Activated CD4-positive, alpha-beta memory T cell treated with anti-CD3 and anti-CD28 coated beads for 36 hours (primary cell): ENCODE data around the gene BRD9. TPM values are rescaled to one million over a fixed set of nuclear protein-coding genes. Genes with fewer than 3 reads are reported as not detected.
"Not testable (repeated sequence)": the region's sequence is repeated elsewhere in the genome, so short reads cannot be mapped to it uniquely, and the experiment has no call there.

Experiments
- CTCF ChIA-PET: fragments of 350-600 bp; sonication (Branson Sonifier 250); formaldehyde crosslinking; loops from one replicate; lab custom pipeline; 2021; ENCODE audit warnings: antibody characterized with exemption, inconsistent platforms; lab: Charles Lee
- POLR2A ChIA-PET: fragments of 350-600 bp; sonication (Branson Sonifier 250); formaldehyde crosslinking; loops from one replicate; lab custom pipeline; 2021; ENCODE audit warnings: antibody characterized with exemption; lab: Charles Lee
- DNase-seq: peaks from one replicate; pipeline ENCODE4 v3.0.0-alpha.2; 2020
- H3K27ac Mint-ChIP-seq: one replicate; pipeline ENCODE4 v1.8.0; 2021; ENCODE audit warnings: mixed read lengths
- H3K27me3 Mint-ChIP-seq: one replicate; pipeline ENCODE4 v1.8.0; 2021; ENCODE audit warnings: mixed read lengths
- H3K36me3 Mint-ChIP-seq: one replicate; pipeline ENCODE4 v1.8.0; 2021; ENCODE audit warnings: mixed read lengths
- H3K4me1 Mint-ChIP-seq: one replicate; pipeline ENCODE4 v1.8.0; 2021; ENCODE audit warnings: low read depth, mixed read lengths
- H3K4me3 Mint-ChIP-seq: one replicate; pipeline ENCODE4 v1.8.0; 2021; ENCODE audit warnings: mild to moderate bottlenecking, mixed read lengths
- H3K9me3 Mint-ChIP-seq: one replicate; pipeline ENCODE4 v1.8.0; 2021; ENCODE audit warnings: mixed read lengths
- intact Hi-C: fragments of 100-400 bp; cut with micrococcal nuclease; formaldehyde crosslinking; loops from one replicate; pipeline ENCODE4 v1.15.1; 2023
- total RNA-seq, 2 experiments: library from RNA; stranded (reverse); gene quantifications; one replicate each; pipeline ENCODE4 v1.2.3, GENCODE V29; 2021

Gene BRD9
- total RNA-seq, 2 experiments from 2014 or later, result 43.1 to 50.7 TPM

DNA sequence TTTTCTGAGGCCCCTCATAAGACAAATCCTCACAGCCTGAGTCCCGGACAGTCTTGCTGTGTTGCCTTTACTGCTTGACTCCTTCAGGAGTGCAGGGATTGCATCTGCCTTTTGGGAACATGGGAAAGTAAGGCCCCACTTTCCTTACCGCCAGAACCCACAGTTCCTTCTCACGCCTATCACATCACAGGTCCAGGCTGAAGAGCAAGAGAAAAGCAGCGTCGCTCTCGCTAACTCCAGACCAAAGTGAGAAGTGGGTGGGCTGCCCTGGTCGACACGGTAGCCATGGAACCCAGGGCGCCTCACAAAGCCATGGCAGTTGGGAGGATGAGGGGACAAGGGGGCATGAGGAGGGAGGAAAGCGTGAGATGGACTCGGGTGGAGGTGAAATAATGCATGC lies 33.9 kb downstream of the BRD9 start:
- Mint-ChIP-seq H3K9me3 (no peaks in the 10 kb centered on the region), H3K4me3 (no peak overlapping the region), H3K36me3 (peaks cover 2% of the 10 kb centered on the region), H3K27ac (no peak overlapping the region), H3K27me3 (no peaks in the 10 kb centered on the region), H3K4me1 (no peaks in the 10 kb centered on the region)
- intact Hi-C loops, result no loop called here
- ChIA-PET CTCF (no interaction called here), POLR2A (no interaction called here)
- DNase-seq, result no peak

GRCh38 chr5:856531-857425 lies 35.8 kb downstream of the BRD9 start:
- no peaks in the 10 kb centered on the region for H3K27me3 Mint-ChIP-seq
- no peak overlapping the region for H3K4me3 Mint-ChIP-seq
- ChIA-PET POLR2A (no interaction called here), CTCF (no interaction called here)
- intact Hi-C loops, result no loop called here
- no peak overlapping the region for H3K27ac Mint-ChIP-seq
- no peaks in the 10 kb centered on the region for H3K4me1 Mint-ChIP-seq
- no peak for DNase-seq
- H3K9me3 Mint-ChIP-seq, result no peaks in the 10 kb centered on the region
- H3K36me3 Mint-ChIP-seq, result no peaks in the 10 kb centered on the region

- Mint-ChIP-seq H3K4me1 (no peaks in the 10 kb centered on the region), H3K9me3 (no peaks in the 10 kb centered on the region), H3K4me3 (no peak overlapping the region), H3K36me3 (no peaks in the 10 kb centered on the region), H3K27me3 (no peaks in the 10 kb centered on the region), H3K27ac (no peak overlapping the region)
- ChIA-PET POLR2A (no interaction called here), CTCF (no interaction called here)
- intact Hi-C loops, result no loop called here
- no peak for DNase-seq
These were observed 36.6 kb downstream of the BRD9 start for GRCh38 chr5:855771-856530.

GRCh38 chr5:854966-855743 lies 37.4 kb downstream of the BRD9 start:
- no peak for DNase-seq
- Mint-ChIP-seq H3K4me1 (no peaks in the 10 kb centered on the region), H3K36me3 (no peaks in the 10 kb centered on the region), H3K27ac (no peak overlapping the region), H3K4me3 (no peak overlapping the region), H3K27me3 (no peaks in the 10 kb centered on the region), H3K9me3 (no peaks in the 10 kb centered on the region)
- ChIA-PET POLR2A (no interaction called here), CTCF (no interaction called here)
- intact Hi-C loops, result no loop called here

DNA sequence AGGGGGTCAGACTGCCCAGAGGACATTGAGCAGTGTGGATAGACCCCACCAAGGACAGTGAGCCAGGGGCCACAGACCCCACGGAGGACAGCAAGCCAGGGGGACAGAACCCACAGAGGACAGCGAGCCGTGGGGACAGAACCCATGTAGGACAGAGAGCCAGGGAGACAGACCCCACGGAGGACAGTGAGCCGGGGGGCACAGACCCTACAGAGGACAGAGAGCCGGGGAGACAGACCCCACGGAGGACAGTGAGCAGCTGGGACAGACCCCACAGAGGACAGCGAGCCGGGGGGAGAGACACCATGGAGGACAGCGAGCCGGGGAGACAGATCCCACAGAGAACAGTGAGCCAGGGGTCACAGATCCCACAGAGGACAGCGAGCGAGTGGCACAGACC lies 38.4 kb downstream of the BRD9 start:
- DNase-seq, result no peak
- POLR2A ChIA-PET, result no interaction called here
- CTCF ChIA-PET, result no interaction called here
- H3K4me3 Mint-ChIP-seq, result no peak overlapping the region
- intact Hi-C loops, result no loop called here
- no peaks in the 10 kb centered on the region for H3K4me1 Mint-ChIP-seq
- no peaks in the 10 kb centered on the region for H3K9me3 Mint-ChIP-seq
- H3K36me3 Mint-ChIP-seq, result no peaks in the 10 kb centered on the region
- H3K27me3 Mint-ChIP-seq, result no peaks in the 10 kb centered on the region
- H3K27ac Mint-ChIP-seq, result no peak overlapping the region

- H3K27me3 Mint-ChIP-seq, H3K4me3 Mint-ChIP-seq, intact Hi-C loops, CTCF ChIA-PET, DNase-seq, H3K36me3 Mint-ChIP-seq, POLR2A ChIA-PET, H3K4me1 Mint-ChIP-seq, H3K27ac Mint-ChIP-seq, H3K9me3 Mint-ChIP-seq: not testable (repeated sequence)
These were observed 39.0 kb downstream of the BRD9 start for GRCh38 chr5:853416-854090.

- no peak overlapping the region for H3K27ac Mint-ChIP-seq
- POLR2A ChIA-PET, result no interaction called here
- intact Hi-C loops, result no loop called here
- H3K27me3 Mint-ChIP-seq, result peaks cover 1% of the 10 kb centered on the region
- no peak for DNase-seq
- no peak overlapping the region for H3K4me3 Mint-ChIP-seq
- no peaks in the 10 kb centered on the region for H3K9me3 Mint-ChIP-seq
- CTCF ChIA-PET, result no interaction called here
- no peaks in the 10 kb centered on the region for H3K4me1 Mint-ChIP-seq
- no peaks in the 10 kb centered on the region for H3K36me3 Mint-ChIP-seq
These were observed 39.9 kb downstream of the BRD9 start for GRCh38 chr5:852431-853401.

GRCh38 chr5:852018-852417 lies 40.6 kb downstream of the BRD9 start:
- Mint-ChIP-seq H3K27me3 (peaks cover 1% of the 10 kb centered on the region), H3K4me3 (no peak overlapping the region), H3K36me3 (no peaks in the 10 kb centered on the region), H3K4me1 (no peaks in the 10 kb centered on the region), H3K27ac (no peak overlapping the region), H3K9me3 (no peaks in the 10 kb centered on the region)
- CTCF ChIA-PET, result no interaction called here
- intact Hi-C loops, result no loop called here
- POLR2A ChIA-PET, result no interaction called here
- DNase-seq, result no peak

GRCh38 chr5:851553-851952 lies 41.0 kb downstream of the BRD9 start:
- Mint-ChIP-seq H3K36me3 (no peaks in the 10 kb centered on the region), H3K27ac (no peak overlapping the region), H3K27me3 (peaks cover 1% of the 10 kb centered on the region), H3K9me3 (peaks cover 3% of the 10 kb centered on the region), H3K4me1 (peaks cover 4% of the 10 kb centered on the region), H3K4me3 (no peak overlapping the region)
- intact Hi-C loops, result no loop called here
- DNase-seq, result no peak
- CTCF ChIA-PET, result no interaction called here
- POLR2A ChIA-PET, result no interaction called here

- intact Hi-C loops, result no loop called here
- no peak overlapping the region for H3K4me3 Mint-ChIP-seq
These were observed 41.5 kb downstream of the BRD9 start for GRCh38 chr5:851076-851475.

GRCh38 chr5:850511-851006 lies 42.0 kb downstream of the BRD9 start, which contains the start of gene ZDHHC11:
Gene ZDHHC11 (minus strand): TSS chr5:850986. CDS start chr5:850602, 384 bp downstream.
- no peak within 1 kb of the TSS for H3K27ac Mint-ChIP-seq
- peaks cover 5% of the 10 kb centered on the region for H3K9me3 Mint-ChIP-seq
- H3K36me3 Mint-ChIP-seq, result no peaks in the 10 kb centered on the region
- peaks cover 1% of the 10 kb centered on the region for H3K27me3 Mint-ChIP-seq
- CTCF ChIA-PET, result no interaction called here
- intact Hi-C loops, result no loop called here
- POLR2A ChIA-PET, result no interaction called here
- H3K4me1 Mint-ChIP-seq, result peaks cover 7% of the 10 kb centered on the region
- DNase-seq, result no peak
- no peak within 1 kb of the TSS for H3K4me3 Mint-ChIP-seq

More at GRCh38 chr5:851076-851475, 41.5 kb downstream of the BRD9 start:
- H3K27me3 Mint-ChIP-seq, result peaks cover 1% of the 10 kb centered on the region
- H3K4me1 Mint-ChIP-seq, result peaks cover 7% of the 10 kb centered on the region
- POLR2A ChIA-PET, result no interaction called here
- H3K9me3 Mint-ChIP-seq, result peaks cover 5% of the 10 kb centered on the region
- CTCF ChIA-PET, result no interaction called here
- H3K27ac Mint-ChIP-seq, result no peak overlapping the region
- no peak for DNase-seq
- no peaks in the 10 kb centered on the region for H3K36me3 Mint-ChIP-seq
